NK-92 (cell line): Measurements from ENCODE around the gene DRAXIN.
"Not testable (repeated sequence)": the region's sequence is repeated elsewhere in the genome, so short reads cannot be mapped to it uniquely, and the experiment has no call there.

Experiments used
- DNase-seq: peaks from one replicate; lab custom pipeline; 2025; ENCODE audit not compliant: unreplicated experiment; lab: John Stamatoyannopoulos, UW

Gene DRAXIN, protein sequence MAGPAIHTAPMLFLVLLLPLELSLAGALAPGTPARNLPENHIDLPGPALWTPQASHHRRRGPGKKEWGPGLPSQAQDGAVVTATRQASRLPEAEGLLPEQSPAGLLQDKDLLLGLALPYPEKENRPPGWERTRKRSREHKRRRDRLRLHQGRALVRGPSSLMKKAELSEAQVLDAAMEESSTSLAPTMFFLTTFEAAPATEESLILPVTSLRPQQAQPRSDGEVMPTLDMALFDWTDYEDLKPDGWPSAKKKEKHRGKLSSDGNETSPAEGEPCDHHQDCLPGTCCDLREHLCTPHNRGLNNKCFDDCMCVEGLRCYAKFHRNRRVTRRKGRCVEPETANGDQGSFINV

DNA sequence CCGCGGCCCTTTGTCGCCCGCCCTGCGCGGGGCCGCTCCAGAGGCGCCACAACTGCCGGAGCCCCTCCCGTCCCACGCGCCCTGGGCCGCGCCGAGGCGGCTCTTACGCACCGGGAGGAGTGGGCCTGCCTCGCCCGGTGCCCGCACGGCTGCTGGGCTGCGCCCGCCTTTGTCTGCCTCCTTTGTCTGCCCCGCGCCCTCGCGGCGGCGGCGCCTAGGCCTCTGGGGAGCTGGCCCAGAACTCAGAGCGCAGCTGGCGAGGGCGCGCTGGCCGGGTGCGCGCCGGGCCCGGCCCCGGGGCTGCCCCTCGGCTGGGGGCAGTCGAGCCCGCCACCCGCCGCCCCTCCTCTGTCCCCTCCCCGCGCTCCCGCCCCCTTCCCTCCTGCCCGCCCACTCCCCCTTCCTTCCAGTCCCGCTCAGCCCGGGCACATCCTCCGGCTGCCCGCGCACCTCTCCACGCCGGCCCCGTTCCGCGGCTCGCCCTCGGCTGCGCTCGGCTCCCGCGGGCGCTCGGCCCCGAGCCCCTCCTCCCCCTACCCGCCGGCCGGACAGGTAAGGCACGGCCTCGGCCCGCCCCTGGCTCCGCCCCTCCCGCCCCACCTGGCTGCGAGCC lies at the start of gene DRAXIN:
DRAXIN (plus strand) TSS at position 409 of the 613 bp plus-strand sequence. CDS start 14,549 bp downstream, outside the sequence.
- no peak for DNase-seq

DNA sequence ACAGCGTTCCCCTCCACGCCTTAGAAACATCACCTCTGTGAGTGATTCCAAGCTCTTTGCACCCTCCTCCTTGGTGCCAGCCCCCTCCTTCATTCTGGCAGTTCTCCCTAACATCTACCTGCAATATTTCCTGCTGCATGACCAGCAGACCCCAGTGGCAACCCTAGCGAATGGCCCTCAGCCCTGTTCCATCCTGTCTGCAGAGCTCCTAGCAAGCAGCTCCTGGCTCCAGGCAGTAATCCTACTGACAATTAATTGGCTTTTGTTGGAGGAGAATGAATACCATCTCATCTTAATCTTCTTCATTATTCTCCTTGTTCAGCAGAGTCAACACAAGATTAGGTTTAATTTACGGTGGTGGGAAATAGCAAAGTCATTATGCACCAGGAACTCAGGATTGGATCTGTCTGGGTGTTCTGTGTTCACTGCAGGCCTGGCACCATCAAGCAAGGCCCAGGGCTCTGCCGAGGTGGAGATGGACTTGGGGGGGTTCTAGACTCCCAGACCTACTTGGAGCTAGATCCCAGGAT lies 49.7 kb upstream of the DRAXIN start:
- no peak for DNase-seq

DNA sequence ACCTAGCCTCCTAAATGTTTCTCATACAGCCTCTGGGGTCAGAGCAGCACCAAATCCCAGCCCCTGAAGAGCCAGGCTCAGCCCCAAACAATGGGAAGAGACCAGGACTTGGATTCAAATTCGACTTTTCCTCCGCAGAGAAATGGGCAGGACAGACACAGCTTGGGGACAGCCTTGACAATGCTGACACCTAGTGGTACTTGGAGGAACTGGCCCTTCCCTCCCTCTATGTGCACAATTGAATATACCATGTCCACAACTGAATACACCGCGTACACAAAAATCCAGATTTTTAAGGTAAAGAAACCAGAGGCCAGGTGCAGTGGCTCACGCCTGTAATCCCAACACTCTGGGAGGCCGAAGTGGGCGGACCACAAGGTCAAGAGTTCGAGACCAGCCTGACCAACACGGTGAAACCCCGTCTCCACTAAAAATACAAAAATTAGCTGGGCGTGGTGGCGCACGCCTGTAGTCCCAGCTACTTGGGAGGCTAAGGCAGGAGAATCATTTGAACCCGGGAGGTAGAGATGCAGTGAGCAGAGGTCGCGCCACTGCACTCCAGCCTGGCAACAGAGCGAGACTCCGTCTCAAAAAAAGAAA lies 49.0 kb upstream of the DRAXIN start:
- DNase-seq = not testable (repeated sequence)

DNA sequence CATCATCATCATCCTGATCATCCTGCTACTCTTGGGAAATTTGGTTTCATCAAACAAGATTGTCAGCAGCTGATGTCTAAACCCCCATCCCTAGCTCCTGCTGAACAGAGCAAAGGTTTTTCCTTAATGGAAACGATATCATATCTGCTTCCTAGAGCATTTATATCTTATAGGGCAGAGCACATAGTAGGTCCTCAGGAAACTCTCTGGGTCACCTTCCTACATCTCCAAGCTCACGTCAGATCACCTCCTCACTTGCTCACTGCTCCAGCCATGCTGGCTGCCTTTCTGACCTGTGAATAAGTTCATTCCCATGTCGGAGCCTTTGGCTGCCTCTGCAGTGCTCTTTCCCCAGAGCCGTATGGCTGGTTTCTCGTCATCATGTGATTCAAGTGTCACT lies 47.7 kb upstream of the DRAXIN start:
- DNase-seq = no peak

DNA sequence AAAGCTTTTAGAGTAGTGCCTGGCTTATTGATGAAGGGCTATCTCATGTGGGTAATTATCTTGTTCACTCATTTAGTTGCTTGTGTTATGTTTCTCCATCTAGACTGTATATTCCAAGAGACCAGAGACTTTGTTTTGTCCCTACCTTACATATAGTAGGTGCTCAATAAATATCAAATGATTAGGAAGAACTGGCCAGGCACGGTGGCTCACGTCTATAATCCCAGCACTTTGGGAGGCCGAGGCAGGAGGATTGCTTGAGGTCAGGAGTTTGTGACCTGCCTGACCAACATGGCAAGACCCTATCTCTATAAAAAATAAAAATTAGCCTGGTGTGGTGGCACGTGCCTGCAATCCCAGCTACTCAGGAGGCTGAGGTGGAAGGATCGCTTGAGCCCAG lies 46.2 kb upstream of the DRAXIN start:
- DNase-seq = no peak

DNA sequence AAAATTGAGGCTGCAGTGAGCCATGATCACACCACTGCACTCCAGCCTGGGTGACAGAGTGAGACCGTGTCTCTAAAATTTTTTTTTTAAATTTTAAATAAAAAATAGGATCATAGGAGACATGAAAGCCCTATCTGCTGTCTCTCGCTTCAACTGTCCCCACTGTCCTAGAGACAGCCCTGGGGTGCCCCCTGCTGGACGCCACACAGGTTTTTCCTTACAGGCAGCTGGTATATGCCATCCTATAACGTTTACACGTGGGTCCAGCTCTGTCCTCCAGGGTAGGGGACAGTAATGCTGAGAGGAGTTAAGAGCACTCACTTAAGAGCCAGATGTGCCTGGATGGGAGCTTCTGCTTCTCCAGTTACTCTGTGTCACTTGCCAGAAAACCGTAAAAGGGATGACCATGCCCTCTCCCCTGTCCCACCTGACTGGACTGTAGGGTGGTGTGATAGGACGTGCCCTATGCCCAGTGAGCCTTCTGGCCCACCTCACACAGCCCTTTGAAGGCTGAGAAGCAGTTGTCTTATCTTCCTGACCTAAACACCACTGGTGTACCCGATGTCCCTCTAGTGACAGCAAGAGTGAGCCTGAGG lies 45.7 kb upstream of the DRAXIN start:
- no peak for DNase-seq

DNA sequence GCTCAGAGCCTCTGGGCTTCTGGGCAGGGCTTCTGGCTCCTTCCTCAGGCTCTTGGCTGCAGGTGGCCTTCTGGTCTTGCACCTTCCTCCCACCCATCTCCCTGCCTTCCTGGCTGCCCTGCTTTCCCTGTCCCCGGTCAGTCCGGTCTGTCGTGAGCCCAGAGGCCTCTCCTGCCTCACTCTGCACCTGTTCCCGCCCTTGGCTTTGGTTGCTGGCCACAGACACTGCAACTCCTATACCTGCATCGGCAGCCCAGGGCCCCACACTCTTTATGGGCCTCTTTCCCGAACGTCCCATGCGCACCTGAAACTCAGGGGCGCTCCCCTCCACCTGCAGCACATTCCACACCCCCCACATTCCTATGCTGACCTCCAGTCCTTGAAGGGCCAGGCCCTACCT lies 45.2 kb upstream of the DRAXIN start:
- DNase-seq = no peak

DNA sequence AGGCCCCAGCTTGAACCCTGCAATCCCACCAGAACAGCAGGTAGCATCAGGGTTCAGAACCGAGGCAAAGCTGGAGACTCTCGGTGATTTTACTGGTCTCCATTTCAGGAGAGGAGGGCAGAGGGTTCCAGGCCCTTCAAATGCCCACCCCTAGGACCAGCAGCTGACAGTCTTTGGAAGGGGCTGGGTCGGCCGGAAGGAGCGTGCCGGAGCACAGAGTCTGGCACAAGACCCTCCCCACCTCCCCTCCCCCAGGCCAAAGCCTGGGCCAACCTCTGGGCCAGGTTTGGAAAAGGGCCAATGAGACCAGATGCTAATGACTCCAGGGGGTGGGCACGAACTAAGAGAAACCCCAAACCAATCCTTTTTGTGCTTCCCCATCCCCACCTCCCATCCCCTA lies 44.2 kb upstream of the DRAXIN start:
- DNase-seq = no peak

DNA sequence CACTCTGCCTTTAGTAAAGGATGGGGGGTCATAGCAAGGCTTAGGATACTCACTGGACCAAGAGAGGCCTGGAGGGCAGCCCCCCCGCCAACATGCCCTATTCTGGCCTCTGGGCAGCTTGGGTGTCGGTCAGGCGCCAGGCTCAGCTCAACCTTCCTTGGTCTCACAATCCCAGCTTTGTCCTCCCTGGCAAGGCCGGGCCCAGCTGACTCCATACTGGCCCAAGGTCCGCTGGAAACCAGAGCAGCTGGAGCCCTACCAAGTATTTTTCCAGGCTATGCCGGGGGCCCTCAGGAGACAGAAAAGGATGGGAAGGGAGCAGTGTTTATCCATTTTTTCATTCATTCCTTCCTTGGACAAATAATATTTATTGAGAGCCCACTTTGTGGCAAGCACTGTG lies 43.5 kb upstream of the DRAXIN start:
- DNase-seq = no peak

DNA sequence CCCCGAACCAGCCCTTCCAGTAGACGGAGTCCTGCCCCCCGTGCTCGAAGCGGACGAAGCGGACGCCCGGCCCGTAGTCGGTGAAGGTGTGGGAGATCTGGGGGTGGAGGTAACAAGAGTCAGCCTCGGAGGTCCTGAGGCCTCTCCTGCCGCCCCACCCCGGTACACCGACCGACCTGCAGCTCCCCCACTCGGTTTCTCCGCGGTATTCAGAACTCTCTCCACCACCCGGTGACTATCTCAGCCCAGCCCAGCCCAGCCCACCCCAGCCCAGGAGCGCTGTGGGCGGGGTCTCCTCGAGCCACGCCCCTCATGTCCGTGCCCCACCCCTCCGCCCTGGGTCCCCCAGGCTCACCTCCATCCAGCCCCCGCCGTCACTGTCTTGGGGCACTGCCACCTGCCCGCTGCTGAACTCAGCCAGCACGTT lies 42.8 kb upstream of the DRAXIN start:
- no peak for DNase-seq

DNA sequence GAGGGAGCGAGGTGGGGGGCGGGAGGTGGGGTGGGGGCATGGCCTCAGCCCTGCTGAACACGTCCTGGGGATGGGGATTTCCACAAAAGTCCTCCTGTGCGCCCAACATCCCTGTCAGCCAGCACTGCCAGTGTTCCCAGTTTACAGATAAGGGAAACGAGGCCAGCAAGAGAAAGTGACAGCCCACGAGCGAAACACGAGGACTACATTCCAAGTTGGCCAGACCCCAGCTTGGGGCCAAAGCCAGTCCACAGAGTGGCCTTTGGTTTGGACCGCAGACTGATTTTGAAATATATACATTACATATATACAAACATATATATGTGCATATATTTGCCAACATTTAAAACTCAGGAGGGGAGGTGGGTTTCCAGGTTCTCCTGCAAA lies 42.3 kb upstream of the DRAXIN start:
- no peak for DNase-seq

DNA sequence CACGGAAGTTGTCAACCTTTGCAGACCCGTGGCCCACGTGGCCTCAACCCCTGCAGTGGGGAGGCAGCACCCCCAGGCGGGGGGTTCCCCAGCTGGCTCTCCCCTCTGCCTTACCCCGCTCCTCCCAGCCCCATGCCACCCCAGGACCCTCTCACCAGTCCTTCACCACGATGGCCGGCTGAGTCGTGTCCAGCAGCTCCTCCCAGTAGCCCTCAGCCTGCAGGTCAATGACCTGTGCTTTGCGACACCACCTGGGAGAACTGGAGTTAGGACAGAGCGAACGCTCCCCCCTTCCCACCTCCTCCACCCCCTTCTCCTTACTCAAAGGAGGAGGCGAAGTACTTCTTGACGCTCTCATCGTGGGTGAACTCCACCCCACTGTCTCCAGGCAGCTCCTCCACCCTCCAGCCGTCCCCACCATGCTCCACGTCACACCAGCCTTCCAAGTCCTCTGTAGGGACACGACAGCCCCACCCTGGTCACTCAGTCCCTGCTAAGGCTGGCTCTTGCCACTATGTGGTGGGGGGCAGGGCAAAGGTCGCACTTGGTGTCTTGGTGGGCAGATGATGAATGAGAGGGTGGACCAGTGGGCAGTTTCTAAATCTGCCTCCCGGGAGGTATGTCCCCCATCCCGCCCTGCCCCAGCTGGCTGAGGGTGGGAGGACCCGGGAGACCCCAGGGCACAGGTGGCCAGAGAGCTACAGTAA lies 41.7 kb upstream of the DRAXIN start:
- no peak for DNase-seq

DNA sequence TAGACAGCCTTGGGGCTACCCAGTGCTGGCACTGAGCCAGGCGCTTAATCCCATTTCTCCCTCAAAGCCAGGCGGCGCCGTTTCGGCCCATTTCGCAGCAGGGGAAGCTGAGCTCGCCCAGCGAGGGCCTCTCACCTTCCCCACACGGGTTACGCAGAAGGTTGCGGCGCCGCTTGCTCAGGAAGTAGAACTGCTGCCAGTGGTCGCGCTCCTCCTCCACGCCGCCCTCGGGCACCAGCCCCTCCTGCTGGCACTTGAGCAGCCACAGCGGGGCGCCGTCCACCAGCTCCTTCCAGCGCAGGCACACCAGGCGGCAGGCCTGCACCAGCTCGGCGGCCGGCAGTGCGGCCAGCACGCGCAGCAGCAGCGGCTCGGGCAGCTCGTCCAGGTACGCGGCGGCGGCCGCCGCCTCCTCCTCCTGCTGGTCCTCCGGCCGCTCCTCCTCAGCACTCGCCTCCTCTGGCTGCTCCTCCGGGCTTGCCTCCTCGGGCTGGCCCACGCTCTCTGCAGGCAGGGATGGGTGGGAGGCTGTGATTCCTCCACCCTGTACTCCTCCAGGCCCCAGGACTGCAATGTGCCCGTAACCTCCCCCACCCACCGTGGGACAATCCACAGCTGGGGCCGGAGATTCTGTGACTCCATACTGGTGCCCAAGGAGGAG lies 41.0 kb upstream of the DRAXIN start:
- DNase-seq = no peak

DNA sequence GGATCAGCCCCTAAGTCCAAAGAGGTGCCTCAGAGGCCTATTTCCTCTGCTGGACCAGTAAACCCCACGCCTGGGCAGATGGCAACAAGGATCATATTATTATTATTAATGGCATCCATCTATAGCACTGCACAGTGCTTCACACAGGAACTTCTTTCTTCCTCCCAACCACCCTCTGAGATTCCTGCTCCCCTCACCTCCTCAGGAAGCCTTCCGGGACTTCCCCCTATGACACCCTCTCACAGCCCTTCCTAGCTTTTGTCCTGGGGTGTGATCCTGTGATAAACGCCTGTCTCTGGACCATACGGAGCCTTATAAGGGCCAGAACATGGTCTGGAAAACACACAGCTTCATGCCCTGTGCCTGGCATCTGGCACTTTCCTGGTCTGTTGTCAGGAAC lies 40.5 kb upstream of the DRAXIN start:
- no peak for DNase-seq

DNA sequence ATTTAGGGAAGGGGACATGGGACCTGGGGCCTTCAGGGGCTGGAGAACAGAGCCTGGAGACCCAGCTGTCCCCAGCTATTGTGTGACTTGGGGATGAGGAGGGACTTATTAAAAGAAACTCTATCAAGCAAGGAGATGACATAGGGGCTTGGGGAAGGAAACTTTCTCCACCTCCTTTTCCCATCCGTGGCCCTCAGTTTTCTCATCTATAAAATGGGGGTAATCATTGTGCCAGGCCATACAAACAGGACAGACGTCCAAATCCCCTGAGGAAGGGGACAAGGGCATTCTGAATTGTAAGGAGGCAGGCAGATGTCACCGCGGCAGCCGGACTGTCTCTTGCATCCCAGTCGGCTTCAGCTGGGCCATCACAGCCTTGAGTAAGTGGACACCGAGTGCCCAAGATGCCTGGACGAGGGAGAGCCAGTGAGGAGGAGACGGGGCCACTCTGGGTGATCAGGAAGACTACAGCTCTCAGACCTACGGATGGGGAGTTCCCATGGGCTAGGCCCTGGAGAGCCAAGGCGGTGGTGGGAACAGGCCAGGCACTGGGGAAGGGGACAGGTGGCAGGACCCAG lies 39.2 kb upstream of the DRAXIN start:
- DNase-seq = no peak

DNA sequence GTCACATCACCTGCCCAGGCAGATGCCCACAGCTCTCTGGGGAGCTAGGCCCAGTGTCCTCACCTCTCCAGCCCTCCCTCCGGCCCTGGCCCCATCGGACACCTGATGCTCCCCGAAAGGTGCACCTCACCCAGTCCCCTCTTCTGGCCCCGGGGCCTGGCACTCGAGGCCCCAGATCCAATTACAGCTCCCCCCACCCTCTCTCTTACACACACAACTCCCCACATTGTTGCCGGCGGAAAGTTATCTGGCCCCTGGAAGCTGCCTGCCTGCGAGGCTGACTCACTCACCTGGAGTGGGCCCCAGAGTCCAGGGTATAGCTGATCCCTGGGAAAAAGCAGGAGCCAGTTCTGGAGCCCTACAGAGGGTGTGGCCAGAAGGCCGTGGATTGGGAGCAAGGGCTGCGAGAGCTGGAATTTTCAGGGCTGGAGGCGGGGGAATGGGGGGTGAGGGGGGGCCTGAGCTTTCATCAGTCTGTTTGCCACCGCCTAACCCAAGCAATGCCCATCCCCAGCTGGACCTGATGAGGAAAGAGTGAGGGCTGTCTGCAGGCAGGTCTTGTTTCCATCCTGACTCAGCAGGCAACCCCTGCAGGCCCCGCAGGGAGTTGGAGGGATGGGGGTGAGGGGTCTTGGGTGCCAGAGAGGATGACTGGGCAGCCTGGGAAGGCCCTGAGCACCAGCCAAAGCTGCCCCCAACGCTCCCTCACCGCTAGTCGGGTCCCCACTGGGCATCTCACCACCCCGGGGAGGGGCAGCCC lies 38.2 kb upstream of the DRAXIN start:
- DNase-seq = no peak

DNA sequence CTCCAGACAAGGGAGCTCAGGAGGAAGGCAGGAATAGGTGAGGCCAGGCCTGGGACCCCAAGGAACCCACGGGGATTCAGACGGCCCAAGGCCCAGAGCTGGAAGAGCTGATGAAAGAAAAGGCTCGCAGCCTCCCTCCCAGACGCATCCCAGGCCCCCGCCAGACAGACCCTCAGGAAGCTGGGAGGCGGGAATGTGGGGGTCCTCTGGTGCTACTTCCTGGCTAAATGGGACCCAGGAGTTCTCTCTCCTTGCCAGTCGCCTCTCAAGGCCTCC lies 37.7 kb upstream of the DRAXIN start:
- DNase-seq = no peak

DNA sequence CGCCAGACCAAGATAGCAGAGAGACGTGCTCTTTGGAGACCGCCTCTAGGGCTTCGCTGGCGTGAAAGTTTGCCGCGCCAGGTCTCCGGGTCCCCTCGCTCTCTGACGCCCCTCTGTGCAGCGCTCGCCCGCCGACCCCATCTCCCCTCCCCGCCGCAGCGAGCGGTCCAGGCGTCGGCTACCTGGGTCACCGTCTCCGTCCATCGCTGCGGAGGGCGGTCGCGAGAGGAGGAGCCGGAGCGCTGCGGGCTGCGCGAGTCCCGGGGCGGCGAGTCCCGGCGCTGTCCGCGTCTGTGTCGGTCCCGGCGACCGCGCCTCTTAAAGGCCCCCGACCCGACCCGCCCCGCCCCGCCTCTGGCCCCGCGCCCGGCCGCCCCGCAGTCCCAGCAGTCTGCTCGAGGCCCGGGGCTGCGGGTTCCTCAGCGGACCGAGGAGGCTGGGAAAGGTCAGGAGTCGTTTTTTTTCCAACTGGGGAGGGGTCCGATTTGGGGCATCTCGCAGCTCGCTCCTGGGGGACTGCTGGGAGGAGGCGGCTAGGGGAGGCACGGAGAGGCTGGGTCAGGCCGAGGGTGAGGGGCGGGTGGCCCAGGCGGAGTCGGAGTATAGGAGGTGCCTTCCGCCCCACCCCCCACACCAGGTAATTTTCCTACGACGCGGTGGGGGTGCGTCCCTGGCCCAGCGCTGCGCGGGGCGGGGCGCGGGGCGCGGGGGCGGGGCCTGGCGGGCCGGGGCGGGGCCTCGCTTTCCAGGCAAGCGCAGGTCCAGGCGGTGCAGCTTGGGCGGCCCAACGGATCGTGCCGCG lies 37.2 kb upstream of the DRAXIN start, which contains the start of the genes FBXO2 and FBXO44:
FBXO2 (minus strand) TSS at position 293 of the 802 bp plus-strand sequence; CDS start at position 204, 89 bp downstream.
FBXO44 (plus strand) TSS at position 741 of the 802 bp plus-strand sequence. CDS start 959 bp downstream, outside the sequence.
- no peak for DNase-seq
